ENCODE data around the gene GDPD1.

GDPD1 gene

DNA sequence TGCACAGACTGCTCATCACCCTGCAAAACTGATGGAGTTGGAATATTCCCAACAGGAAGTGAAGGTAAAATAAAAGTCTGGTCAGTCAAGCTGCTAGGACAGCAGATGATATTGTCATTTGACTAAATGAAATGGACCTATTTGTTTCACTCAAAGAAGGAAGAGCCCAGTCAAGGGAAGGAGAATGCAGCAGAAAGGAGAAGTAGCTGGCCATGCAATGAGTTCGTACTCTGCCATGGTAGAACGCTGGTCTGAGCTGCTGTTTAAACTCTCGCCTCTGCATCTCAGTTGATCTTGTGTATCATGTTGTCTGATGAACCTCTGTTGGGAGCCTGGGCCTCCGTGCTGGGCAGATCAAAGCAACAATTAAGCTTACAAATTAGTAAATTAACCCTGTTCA lies 95.6 kb downstream of the GDPD1 start:
- no peak for DNase-seq (ENCODE audit: low spot score)
